CD4-positive, alpha-beta T cell treated with Interleukin-10 for 1 hour (primary cell): ENCODE data around the gene TRIM71.
"Not testable (repeated sequence)": the region's sequence is repeated elsewhere in the genome, so short reads cannot be mapped to it uniquely, and the experiment has no call there.

Source experiments
- DNase-seq: peaks from one replicate; pipeline ENCODE4 v3.0.0-alpha.2; 2020

Gene TRIM71

GRCh38 chr3:32820430-32820829 lies 2.6 kb downstream of the TRIM71 start:
- DNase-seq: no peak

DNA sequence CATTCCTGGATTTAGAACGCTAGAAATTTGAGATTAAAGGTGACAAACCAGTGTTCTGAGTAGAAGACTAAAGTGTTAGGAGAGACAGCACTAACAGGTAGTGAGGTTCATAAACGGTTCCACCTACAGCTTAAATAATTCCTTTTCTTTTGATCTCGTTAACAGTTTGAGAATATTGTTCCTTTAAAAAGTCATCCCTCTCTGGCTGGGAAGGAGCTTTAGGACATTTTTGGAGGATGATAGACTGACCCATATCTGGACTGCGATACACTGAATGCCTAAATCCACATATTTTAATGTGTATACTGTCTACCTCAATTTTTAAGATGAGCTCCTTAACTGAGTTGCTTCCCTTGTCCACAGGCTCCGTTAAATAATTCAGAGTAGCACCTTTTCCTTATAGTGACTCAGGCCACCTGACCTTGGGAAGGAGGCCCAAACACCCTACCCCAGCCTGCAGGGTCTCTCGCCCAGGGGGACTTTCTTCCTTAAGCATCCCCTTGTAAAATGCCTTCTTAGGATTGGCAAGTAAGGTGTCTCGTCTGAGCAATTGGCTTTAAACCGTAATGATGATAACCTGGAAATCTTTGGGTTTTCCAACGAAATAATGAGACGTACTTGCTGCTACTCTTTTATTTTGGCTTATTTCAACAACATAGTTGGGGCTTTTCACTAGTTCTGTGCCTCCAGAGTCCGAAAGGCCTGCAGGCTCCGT lies 3.3 kb downstream of the TRIM71 start:
- DNase-seq: no peak

GRCh38 chr3:32821686-32822296 lies 4.0 kb downstream of the TRIM71 start:
- no peak for DNase-seq

- no peak for DNase-seq
Observed at GRCh38 chr3:32822609-32823498, 5.1 kb downstream of the TRIM71 start.

GRCh38 chr3:32823641-32824184 lies 5.9 kb downstream of the TRIM71 start:
- DNase-seq: not testable (repeated sequence)

DNA sequence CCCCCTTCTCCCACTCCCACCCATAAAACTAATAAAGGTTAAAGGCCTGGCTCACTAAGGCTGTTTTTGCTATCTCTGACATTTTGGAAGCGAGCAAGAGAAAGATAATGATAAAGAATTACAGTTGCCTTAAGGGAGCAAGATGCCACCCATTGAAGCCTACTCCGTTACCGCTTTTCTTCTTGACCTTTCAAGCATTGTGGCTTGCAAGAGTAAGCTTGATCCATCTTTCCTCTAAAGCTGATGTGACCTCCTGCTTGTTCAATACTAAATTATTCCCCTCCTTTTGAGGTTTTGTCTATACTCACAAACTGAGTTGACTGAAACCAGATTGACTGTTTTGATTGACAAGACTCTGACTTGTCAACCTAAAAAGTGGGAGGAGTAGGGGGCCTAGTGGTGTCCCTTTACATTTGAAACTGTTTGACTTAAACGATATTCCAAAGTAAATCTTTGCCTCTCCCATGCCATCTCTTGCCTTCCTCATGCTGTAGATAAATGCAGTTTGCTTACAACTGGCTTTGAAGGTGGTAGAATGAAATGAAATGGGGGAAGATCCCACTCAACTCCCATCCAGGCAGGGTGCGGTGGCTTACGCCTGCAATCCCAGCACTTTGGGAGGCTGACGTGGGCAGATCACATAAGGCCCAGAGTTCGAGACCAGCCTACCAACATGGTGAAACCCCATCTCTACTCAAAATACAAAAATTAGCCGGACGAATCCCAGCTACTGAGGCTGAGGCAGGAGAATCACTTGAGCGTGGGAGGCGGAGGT lies 8.0 kb downstream of the TRIM71 start:
- DNase-seq: no peak

- DNase-seq: no peak
Observed at GRCh38 chr3:32831062-32831461, 13.3 kb downstream of the TRIM71 start.

DNA sequence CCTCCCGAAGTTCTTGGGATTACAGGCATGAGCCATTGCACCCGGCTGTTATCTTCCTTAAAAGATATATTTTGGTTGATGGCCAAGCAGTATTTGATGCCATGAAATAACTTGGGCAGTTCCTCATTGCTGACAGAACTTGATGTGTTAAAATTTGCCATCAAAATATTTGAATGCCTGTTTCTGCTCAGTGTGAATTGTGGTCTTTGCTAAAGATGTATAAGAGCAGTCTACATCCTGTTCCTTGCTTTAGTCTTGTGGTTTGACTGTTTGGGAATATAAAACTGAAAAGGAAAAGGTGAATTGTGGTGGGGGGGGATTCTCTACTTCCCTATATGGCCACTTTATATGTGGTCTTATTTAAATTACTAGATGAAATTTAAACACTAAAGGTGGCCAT lies 14.0 kb downstream of the TRIM71 start:
- no peak for DNase-seq

DNA sequence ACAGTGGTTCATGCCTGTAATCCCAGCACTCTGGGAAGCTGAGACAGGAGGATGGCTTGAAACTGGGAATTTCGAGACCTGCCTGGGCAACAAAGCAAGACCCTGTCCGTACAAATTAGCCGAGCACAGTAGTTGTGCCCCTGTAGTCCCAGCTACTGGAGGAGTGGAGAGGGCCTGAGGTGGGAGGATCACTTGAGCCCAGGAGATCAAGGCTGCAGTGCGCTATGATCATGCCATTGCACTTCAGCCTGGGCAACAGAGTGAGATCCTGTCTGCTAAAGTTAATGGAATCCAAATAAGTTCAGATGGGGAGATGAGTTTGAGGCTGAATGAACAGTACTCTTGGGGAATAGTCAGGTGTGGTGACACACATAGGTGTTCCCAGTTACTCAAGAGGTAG lies 14.4 kb downstream of the TRIM71 start:
- DNase-seq: no peak

GRCh38 chr3:32835049-32835371 lies 17.2 kb downstream of the TRIM71 start:
- DNase-seq: no peak

DNA sequence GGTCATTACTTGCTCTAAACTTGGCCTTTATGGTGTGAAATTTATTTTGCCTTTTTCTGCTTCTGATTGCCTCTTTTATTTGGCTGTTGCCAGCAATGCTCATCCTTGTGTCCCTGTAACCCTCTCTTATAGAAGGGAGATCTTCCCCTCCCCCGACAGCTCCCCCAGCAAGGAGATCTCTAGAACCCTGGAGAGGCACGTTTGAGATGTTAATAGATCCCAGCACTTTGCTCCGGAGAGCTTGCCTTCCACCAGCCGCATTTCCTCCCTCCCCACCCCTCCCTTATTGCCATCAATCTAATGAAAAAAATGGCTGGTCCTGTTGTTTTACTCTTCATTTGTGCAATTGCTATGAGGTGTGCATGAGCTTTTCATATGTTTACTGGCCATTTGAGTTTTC lies 18.2 kb downstream of the TRIM71 start:
- DNase-seq: no peak

GRCh38 chr3:32836601-32837000 lies 18.8 kb downstream of the TRIM71 start:
- no peak for DNase-seq

- DNase-seq: no peak
Observed at GRCh38 chr3:32837366-32837765, 19.6 kb downstream of the TRIM71 start.

DNA sequence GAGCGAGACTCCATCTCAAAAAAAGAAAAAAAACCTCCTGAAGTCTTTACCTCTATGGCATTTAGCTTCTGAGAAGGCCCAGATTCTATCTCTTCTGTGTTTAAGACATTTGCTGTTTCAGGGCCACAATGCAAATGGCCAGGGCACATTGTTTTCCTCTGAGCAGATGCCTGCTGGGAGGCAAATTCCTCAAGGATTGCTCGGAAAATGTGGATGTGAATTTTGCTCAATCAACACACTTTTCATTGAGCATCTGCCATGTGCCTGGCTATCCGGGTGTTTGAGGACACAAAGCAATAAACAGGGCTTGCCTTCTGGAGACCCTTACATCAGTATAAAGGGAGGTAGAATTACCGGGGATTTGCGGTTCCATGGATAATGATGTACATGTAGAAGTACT lies 20.0 kb downstream of the TRIM71 start:
- DNase-seq: no peak

DNA sequence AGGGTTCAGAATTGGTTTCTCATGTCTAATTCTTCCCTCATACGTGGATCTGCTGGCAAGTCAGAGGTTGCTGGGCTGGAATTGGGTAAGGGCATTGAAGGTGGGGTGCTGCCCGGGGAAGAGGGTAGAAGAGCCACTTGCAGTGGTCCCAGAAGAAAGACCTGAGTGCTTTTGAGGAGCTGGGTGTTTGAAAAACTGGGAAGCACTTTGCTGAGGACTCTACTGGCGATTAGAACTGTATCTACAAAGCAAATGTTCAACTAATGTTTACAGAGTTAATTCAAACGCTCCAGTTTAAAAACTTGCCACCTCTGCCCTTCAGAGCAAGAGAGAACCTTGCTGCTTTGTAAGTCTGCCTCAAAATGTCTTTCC lies 21.9 kb downstream of the TRIM71 start:
- DNase-seq: no peak

DNA sequence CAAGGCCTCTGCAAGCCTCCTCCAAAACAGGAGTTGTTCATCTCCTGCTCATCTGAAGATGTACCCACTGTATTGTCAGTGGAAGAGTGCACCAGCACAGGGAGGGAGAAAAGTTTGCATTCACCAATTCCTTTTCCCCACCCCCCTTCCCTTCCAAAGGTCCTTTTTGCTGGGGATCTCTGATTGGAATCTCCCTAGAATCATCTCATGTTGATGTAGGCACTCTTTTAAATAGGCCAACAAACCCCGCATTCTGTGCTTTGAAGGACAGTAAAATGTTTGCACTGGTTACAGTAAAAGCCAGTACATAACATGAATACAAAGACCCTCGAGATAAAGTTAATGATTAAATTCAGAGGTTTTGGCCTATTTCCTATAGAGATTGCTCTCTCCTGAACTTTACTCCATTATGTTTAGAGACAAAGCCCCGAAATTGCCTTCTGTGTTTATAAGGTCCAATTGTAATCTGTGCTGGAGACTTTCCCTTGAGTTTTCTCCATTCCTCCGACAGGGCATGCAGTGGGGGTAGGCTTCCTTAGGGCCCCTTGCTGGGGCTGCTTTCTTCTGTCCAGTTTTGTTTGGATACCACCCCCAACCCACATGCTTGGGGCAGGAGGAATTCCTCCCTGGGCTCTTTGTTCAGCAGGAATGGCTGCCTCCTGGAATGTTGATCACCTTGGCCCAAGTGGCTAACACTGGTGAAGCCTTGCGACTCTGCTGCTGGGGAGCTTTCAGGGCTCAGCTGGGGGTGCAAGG lies 22.5 kb downstream of the TRIM71 start:
- no peak for DNase-seq

DNA sequence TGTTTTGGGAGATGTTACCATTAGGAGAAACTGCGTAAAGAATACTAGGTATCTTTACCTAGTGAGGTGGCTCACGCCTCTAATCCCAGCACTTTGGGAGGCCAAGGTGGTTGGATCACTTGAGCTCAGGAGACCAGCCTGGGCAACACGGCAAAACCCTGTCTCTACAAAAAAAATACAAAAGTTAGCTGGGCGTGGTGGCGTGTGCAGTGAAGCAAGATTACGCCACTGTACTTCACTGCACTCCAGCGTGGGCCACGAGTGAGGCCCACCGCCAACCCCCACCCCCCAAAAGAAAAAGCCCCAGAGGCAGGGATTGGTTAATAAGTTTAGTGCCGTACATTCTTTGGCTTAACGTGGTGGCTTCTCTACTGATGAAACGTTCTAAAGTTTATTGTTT lies 23.5 kb downstream of the TRIM71 start:
- no peak for DNase-seq

GRCh38 chr3:32841867-32842470 lies 24.2 kb downstream of the TRIM71 start:
- DNase-seq: no peak

DNA sequence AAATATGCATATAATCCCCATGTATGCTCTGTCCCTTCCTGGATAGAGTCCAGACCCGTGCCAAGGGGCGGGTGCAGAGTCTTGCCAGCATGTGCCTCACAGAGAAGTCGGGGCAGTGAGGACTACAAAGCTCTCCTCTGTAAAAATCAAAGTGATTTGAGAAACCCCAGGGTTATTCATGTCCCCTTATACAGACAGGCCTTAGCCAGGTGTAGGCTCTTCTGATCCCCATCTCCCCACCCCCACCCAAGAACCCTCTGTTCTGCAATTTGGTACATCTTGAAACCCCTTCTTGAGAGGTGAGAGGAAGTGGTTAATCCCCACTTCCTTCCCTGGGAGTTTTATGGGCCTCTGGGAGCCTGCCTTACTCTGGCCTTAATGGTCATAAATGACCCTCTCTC lies 24.7 kb downstream of the TRIM71 start:
- DNase-seq: no peak

DNA sequence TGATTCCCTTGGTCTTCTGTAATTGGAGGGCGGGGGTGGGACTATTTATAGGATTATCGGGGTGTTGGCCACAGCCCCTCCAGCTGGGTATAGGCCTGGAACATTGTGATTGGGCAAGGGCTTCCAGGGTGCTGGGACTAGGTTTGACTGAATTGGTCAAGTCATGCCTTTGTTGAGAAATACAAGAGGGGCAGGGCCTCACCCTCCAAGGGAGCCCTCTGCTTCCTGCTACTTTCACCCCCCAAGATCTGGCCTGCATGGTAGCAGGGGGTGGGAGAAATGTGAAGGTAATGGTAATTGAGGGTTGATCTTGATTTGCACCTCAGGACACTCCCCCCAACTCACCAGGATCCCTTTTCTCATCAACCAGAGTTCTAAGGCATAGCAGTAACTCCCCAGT lies 25.2 kb downstream of the TRIM71 start:
- no peak for DNase-seq

- DNase-seq: no peak
Observed at GRCh38 chr3:32843510-32844321, 25.9 kb downstream of the TRIM71 start.
